GM23338 (cell line): Measurements from ENCODE around the gene LMO2. TPM values are rescaled to one million over a fixed set of nuclear protein-coding genes. Genes with fewer than 3 reads are reported as not detected.

Experiments used
- ATAC-seq: fragments of 200-7000 bp; cut with Tn5 transposase; 3 replicates; pipeline ENCODE4 v1.9.1; 2020
- DNase-seq: peaks from one replicate; pipeline ENCODE4 v3.0.0-alpha.2; 2015; ENCODE audit warnings: low spot score
- H2AFZ ChIP-seq: fragments of 200-600 bp; sonication (generic); 2 replicates; pipeline ENCODE4 v1.8.0; 2016; ENCODE audit warnings: antibody characterized with exemption, mild to moderate bottlenecking, moderate library complexity
- H3F3A ChIP-seq: fragments of 200-600 bp; sonication (generic); replicated peaks from 2 replicates; pipeline ENCODE4 v1.8.0; 2017; ENCODE audit warnings: antibody characterized with exemption, mixed run types, low read depth
- H3K27ac ChIP-seq: fragments of 200-600 bp; sonication (generic); 2 replicates; pipeline ENCODE4 v1.6.1; 2016; ENCODE audit warnings: low read depth
- H3K27me3 ChIP-seq: fragments of 200-600 bp; sonication (generic); 2 replicates; pipeline ENCODE4 v1.8.0; 2016; ENCODE audit warnings: mild to moderate bottlenecking, mixed run types, moderate library complexity; ENCODE audit not compliant: insufficient read depth
- H3K36me3 ChIP-seq: fragments of 200-600 bp; sonication (generic); 2 replicates; pipeline ENCODE4 v1.8.0; 2016; ENCODE audit warnings: mild to moderate bottlenecking; ENCODE audit not compliant: insufficient read depth
- H3K4me1 ChIP-seq: fragments of 200-600 bp; sonication (generic); 2 replicates; pipeline ENCODE4 v1.8.0; 2016; ENCODE audit warnings: mild to moderate bottlenecking, moderate library complexity; ENCODE audit not compliant: insufficient read depth
- H3K4me2 ChIP-seq: fragments of 200-600 bp; sonication (generic); 2 replicates; pipeline ENCODE4 v1.7.1; 2017; ENCODE audit warnings: mixed run types
- H3K4me3 ChIP-seq: fragments of 200-600 bp; sonication (generic); 2 replicates; pipeline ENCODE4 v1.6.1; 2016; ENCODE audit warnings: mixed run types
- H3K79me2 ChIP-seq: fragments of 200-600 bp; sonication (generic); replicated peaks from 2 replicates; pipeline ENCODE4 v1.8.0; 2017; ENCODE audit warnings: mild to moderate bottlenecking; ENCODE audit not compliant: insufficient read depth
- H3K9me2 ChIP-seq: fragments of 200-600 bp; sonication (generic); 2 replicates; pipeline ENCODE4 v1.8.0; 2017; ENCODE audit not compliant: insufficient read depth
- H4K20me1 ChIP-seq: fragments of 200-600 bp; sonication (generic); replicated peaks from 2 replicates; pipeline ENCODE4 v1.8.0; 2017; ENCODE audit warnings: mild to moderate bottlenecking; ENCODE audit not compliant: insufficient read depth
- H3K27ac Mint-ChIP-seq: 2 replicates; pipeline ENCODE4 v1.8.0; 2020; ENCODE audit warnings: inconsistent platforms, mild to moderate bottlenecking, moderate library complexity, mixed read lengths
- H3K27me3 Mint-ChIP-seq: 3 replicates; pipeline ENCODE4 v1.8.0; 2022; ENCODE audit warnings: low read depth, mild to moderate bottlenecking, moderate library complexity, mixed read lengths, inconsistent platforms; ENCODE audit not compliant: insufficient read depth, poor library complexity
- H3K36me3 Mint-ChIP-seq: 3 replicates; pipeline ENCODE4 v1.8.0; 2021; ENCODE audit warnings: low read depth, mild to moderate bottlenecking, inconsistent platforms, moderate library complexity, mixed read lengths
- H3K4me1 Mint-ChIP-seq: 3 replicates; pipeline ENCODE4 v1.8.0; 2020; ENCODE audit warnings: mild to moderate bottlenecking, inconsistent platforms, mixed read lengths
- H3K4me3 Mint-ChIP-seq: 3 replicates; pipeline ENCODE4 v1.8.0; 2021; ENCODE audit warnings: moderate library complexity, mild to moderate bottlenecking, inconsistent platforms, mixed read lengths
- H3K9me3 Mint-ChIP-seq: 3 replicates; pipeline ENCODE4 v1.8.0; 2020; ENCODE audit warnings: moderate library complexity, mild to moderate bottlenecking, inconsistent platforms, mixed read lengths
- CREB1 ChIP-seq: fragments of 250-450 bp; sonication (Bioruptor Pico); IDR thresholded peaks from 2 replicates; pipeline ENCODE4 v1.5.0; 2020; ENCODE audit warnings: low read depth, mild to moderate bottlenecking, moderate library complexity
- CTCF ChIP-seq, 2 experiments: fragments of 200-600 bp in 1 of 2; sonication (generic) in 1 of 2; conservative IDR thresholded peaks; 2 replicates each; pipeline versions ENCODE4 v1.5.1 to v1.6.1; 2016 to 2017; ENCODE audit warnings: antibody characterized with exemption in 2 of 2, low read depth in 2 of 2, mild to moderate bottlenecking in 2 of 2, moderate library complexity in 1 of 2
- ETS1 ChIP-seq: IDR thresholded peaks from 2 replicates; pipeline ENCODE4 v1.6.1; 2016; ENCODE audit warnings: antibody characterized with exemption
- EZH2 ChIP-seq: fragments of 200-600 bp; sonication (generic); IDR thresholded peaks from one replicate; pipeline ENCODE4 v1.8.0; 2017; ENCODE audit warnings: antibody characterized with exemption, mild to moderate bottlenecking, low read depth; ENCODE audit not compliant: unreplicated experiment
- EZH2phosphoT487 ChIP-seq: fragments of 200-600 bp; sonication (generic); IDR thresholded peaks from one replicate; pipeline ENCODE4 v1.8.1; 2018; ENCODE audit warnings: antibody characterized with exemption; ENCODE audit not compliant: unreplicated experiment
- JUNB ChIP-seq: IDR thresholded peaks from one replicate; pipeline ENCODE4 v1.6.1; 2016; ENCODE audit warnings: antibody characterized with exemption; ENCODE audit not compliant: unreplicated experiment
- NANOG ChIP-seq: IDR thresholded peaks from 2 replicates; pipeline ENCODE4 v1.6.1; 2016; ENCODE audit warnings: antibody characterized with exemption, borderline replicate concordance
- POLR2AphosphoS5 ChIP-seq: IDR thresholded peaks from 2 replicates; pipeline ENCODE4 v1.6.1; 2016; ENCODE audit warnings: antibody characterized with exemption, low read depth
- ZNF114 ChIP-seq: fragments of 250-450 bp; sonication (Bioruptor Pico); IDR thresholded peaks from 2 replicates; pipeline ENCODE4 v1.5.0; 2020; ENCODE audit warnings: mild to moderate bottlenecking, moderate library complexity
- ZNF331 ChIP-seq: fragments of 250-450 bp; sonication (Bioruptor Pico); IDR thresholded peaks from 2 replicates; pipeline ENCODE4 v1.5.0; 2020; ENCODE audit warnings: low read depth, mild to moderate bottlenecking, moderate library complexity
- ZNF462 ChIP-seq: fragments of 250-450 bp; sonication (Bioruptor Pico); IDR thresholded peaks from 2 replicates; pipeline ENCODE4 v1.5.0; 2020; ENCODE audit warnings: mild to moderate bottlenecking, moderate library complexity
- polyA plus RNA-seq: library from polyadenylated mRNA; unstranded; fragments of >200 nt; fragmentation: Nextera tagmentation; extraction: Ambion mirVana; gene quantifications from 2 replicates; pipeline ENCODE4 v1.2.1, GENCODE V29; 2016
- total RNA-seq: library from RNA; depleted of rRNA; stranded (reverse); fragments of >200 nt; shearing (Covaris generic); gene quantifications from 2 replicates; pipeline ENCODE4 v1.2.3, GENCODE V29; 2014

The LMO2 gene
- total and polyA plus RNA-seq, 2 experiments from 2014 or later: 1.4 to 3.1 TPM

- H3K4me3 Mint-ChIP-seq: no peak overlapping the region
- Histone ChIP-seq H4K20me1 (no peaks in the 10 kb centered on the region), H3K27ac (no peak overlapping the region), H3K36me3 (no peaks in the 10 kb centered on the region), H3F3A (no peaks in the 10 kb centered on the region), H3K27me3 (no peaks in the 10 kb centered on the region), H3K4me3 (no peak overlapping the region), H3K79me2 (no peaks in the 10 kb centered on the region), H3K9me2 (no peaks in the 10 kb centered on the region), H2AFZ (no peak overlapping the region), H3K4me1 (no peaks in the 10 kb centered on the region), H3K4me2 (no peak overlapping the region)
- TF ChIP-seq NANOG: no peak
- TF ChIP-seq ETS1: no peak
- no peak for TF ChIP-seq JUNB
- H3K27me3 Mint-ChIP-seq: peaks cover 1% of the 10 kb centered on the region
- peaks cover 4% of the 10 kb centered on the region; the same call in 2 of the 3 replicates for H3K4me1 Mint-ChIP-seq
- no peaks in the 10 kb centered on the region for H3K9me3 Mint-ChIP-seq
- DNase-seq: no peak
- H3K36me3 Mint-ChIP-seq: no peaks in the 10 kb centered on the region
- ATAC-seq: no peak
- H3K27ac Mint-ChIP-seq: no peak overlapping the region
Observed at GRCh38 chr11:33881651-33882503, 10.0 kb downstream of the LMO2 start.

- H3F3A ChIP-seq: no peaks in the 10 kb centered on the region
- no peaks in the 10 kb centered on the region for H3K27me3 ChIP-seq
- H3K4me1 ChIP-seq: no peaks in the 10 kb centered on the region
- DNase-seq (no peak), ATAC-seq (no peak)
- Mint-ChIP-seq H3K4me3 (no peak overlapping the region), H3K4me1 (peaks cover 4% of the 10 kb centered on the region; the same call in 2 of the 3 replicates), H3K27ac (no peak overlapping the region), H3K9me3 (no peaks in the 10 kb centered on the region), H3K36me3 (no peaks in the 10 kb centered on the region), H3K27me3 (peaks cover 1% of the 10 kb centered on the region)
- no peak overlapping the region for H2AFZ ChIP-seq
- no peak overlapping the region for H3K4me2 ChIP-seq
- H3K36me3 ChIP-seq: no peaks in the 10 kb centered on the region
- H3K27ac ChIP-seq: no peak overlapping the region
- H4K20me1 ChIP-seq: no peaks in the 10 kb centered on the region
- H3K9me2 ChIP-seq: no peaks in the 10 kb centered on the region
- H3K4me3 ChIP-seq: no peak overlapping the region
- no peaks in the 10 kb centered on the region for H3K79me2 ChIP-seq
- no peak for TF ChIP-seq ETS1
- no peak for TF ChIP-seq CREB1 (CRISPR knock-in tag)
- no peak for TF ChIP-seq JUNB
- TF ChIP-seq ZNF114 (CRISPR knock-in tag): no peak
- TF ChIP-seq EZH2: no peak
- no peak for TF ChIP-seq EZH2phosphoT487
- no peak for TF ChIP-seq POLR2AphosphoS5
- TF ChIP-seq CTCF (conservative IDR thresholded peaks at IDR 0.05; ENCODE audit: low read depth in 2 of 2): no peak
- TF ChIP-seq ZNF331: no peak
- TF ChIP-seq ZNF462 (CRISPR knock-in tag): no peak
Observed at GRCh38 chr11:33880979-33881378, 10.9 kb downstream of the LMO2 start.
